Measurements from ENCODE around the gene EGR1. TPM values are rescaled to one million over a fixed set of nuclear protein-coding genes. Genes with fewer than 3 reads are reported as not detected.

Gene EGR1
- total RNA-seq, 4 donors from 2014 or later = 3.1 to 14.1 (median 8.8) TPM

DNA sequence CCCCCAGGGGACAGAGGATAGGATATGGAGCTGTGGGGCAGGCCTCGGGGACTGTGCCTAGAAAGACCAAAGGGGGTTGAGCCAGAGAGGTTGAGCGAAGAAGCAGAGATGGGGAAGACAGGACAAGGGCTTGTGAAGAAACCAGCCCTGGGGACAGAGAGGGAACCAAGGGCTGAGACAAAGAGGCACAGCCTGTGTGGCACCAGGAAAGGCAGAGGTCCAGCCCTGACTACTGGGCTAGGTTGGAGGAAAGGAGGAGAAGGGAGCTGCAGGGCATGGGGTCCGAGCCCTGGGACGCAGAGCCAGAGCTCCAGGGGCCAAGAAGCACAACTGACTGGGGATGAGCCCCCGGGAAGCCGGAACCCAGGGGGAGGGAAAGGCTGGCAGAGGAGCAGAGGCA is 17.2 kb upstream of the EGR1 start:
- 88 to 90% methylated on average over 6 of the region's 6 CpGs for WGBS, 2 donors
- TF ChIP-seq POLR2A (IDR thresholded peaks at IDR 0.05) = no peak
- TF ChIP-seq, protein P1, sequence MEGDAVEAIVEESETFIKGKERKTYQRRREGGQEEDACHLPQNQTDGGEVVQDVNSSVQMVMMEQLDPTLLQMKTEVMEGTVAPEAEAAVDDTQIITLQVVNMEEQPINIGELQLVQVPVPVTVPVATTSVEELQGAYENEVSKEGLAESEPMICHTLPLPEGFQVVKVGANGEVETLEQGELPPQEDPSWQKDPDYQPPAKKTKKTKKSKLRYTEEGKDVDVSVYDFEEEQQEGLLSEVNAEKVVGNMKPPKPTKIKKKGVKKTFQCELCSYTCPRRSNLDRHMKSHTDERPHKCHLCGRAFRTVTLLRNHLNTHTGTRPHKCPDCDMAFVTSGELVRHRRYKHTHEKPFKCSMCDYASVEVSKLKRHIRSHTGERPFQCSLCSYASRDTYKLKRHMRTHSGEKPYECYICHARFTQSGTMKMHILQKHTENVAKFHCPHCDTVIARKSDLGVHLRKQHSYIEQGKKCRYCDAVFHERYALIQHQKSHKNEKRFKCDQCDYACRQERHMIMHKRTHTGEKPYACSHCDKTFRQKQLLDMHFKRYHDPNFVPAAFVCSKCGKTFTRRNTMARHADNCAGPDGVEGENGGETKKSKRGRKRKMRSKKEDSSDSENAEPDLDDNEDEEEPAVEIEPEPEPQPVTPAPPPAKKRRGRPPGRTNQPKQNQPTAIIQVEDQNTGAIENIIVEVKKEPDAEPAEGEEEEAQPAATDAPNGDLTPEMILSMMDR (IDR thresholded peaks at IDR 0.05) = no peak
- TF ChIP-seq EP300 (IDR thresholded peaks at IDR 0.05) = no peak
- Histone ChIP-seq H3K4me3 (no peak overlapping the region), H3K9me3 (no peaks in the 10 kb centered on the region), H3K27ac (no peak overlapping the region), H3K4me1 (peaks cover 0 to 10% (median 2%) of the 10 kb centered on the region in 4 donors), H3K27me3 (no peaks in the 10 kb centered on the region), H3K36me3 (no peaks in the 10 kb centered on the region)
- no peak for DNase-seq (ENCODE audit: low spot score in 2 of 2)

DNA sequence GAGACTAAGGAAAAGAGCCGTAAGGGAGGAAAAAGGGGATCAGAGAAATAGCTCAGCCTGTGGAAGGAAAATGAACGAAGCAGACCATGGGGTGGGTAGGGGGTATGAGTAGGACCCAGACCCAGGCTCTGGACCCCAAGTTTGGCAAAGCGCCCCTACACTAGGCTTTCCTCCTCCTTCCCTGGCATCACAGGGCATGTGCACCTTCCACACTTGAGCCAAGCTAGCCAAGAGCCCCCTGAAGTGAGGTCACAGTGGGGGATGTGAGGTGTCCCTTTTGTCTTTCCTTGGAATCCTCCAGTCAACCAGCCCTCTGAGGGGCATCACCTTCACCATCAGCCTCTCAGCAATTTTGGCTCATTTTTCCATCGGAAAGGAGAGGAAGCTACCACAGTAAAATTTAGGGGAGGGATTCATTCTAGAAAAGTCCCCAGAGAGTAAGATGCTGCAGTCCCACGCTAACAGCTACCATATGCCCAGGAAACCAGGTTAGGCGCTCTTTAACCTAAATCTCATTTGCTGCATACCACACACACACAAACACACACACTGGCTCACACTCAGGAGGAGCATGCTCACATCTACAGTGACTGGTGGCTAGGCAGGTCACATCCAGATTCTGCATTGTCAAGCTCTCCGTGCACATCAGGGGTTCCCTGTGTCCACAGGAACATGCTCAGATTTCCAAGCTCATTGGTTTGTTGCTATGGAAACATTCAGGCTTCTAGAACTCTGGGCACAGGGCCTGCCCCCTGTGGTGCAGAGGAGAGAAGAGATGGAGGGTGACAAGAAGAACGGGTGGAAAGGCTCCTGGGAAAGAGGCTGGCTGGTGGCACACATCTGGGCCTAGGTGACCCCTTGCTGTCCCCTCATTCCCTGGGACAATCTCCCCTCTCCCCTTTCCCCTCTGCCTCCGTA is 16.5 kb upstream of the EGR1 start:
- H3K27me3 ChIP-seq = no peaks in the 10 kb centered on the region
- 69 to 74% methylated on average over 9 of the region's 9 CpGs for WGBS, 2 donors
- peaks cover 0 to 10% (median 2%) of the 10 kb centered on the region in 4 donors for H3K4me1 ChIP-seq
- no peak overlapping the region for H3K4me3 ChIP-seq
- no peaks in the 10 kb centered on the region for H3K9me3 ChIP-seq
- no peak for TF ChIP-seq POLR2A (IDR thresholded peaks at IDR 0.05)
- TF ChIP-seq, protein P1 (IDR thresholded peaks at IDR 0.05) = no peak
- TF ChIP-seq EP300 (IDR thresholded peaks at IDR 0.05) = no peak
- no peaks in the 10 kb centered on the region for H3K36me3 ChIP-seq
- no peak for DNase-seq (ENCODE audit: low spot score in 2 of 2)
- no peak overlapping the region for H3K27ac ChIP-seq

DNA sequence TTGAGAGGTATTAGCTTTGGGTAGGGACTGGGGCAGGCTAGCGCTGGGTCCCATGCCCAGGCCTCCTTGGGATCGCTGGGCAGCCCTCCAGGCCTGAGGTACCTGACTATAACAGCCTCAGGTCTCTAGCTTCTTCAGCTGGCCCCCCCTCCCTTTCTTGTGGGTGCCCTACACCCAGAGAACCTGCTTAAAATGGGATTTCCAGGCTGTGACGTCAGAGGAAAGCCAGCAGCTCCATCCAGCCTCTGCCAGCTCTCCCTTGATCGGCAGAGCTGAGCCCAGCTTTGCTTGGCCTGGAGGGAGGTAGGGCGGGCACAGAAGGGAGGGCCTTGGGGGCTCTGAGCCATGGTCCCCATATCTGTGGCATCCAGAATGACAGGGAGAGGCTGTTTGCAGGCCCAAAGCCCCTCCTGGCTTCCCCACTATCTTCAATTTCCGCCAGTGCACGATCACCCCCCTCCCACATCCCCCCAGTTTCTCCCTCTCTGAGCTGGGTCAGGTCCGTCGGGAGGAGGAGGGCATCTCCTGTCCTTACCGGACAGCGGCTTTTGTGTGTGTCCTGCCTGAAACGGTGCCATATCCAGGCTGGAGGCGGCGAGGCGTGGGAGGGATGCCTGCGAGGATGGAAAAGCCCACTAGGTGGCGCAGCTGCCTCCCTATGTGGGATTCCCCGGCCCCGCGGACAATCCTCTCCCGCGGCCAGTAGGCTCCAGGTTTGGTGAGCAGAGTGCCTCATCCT is 15.6 kb upstream of the EGR1 start:
- WGBS, 2 donors = 7 to 13% methylated on average over 19 to 21 of the region's 22 CpGs
- Histone ChIP-seq H3K36me3 (no peaks in the 10 kb centered on the region), H3K4me3 (peak overlapping the region in 1 of 4 donors; percentile 3), H3K27ac (peak overlapping the region in 1 of 4 donors; percentile 44), H3K4me1 (peaks cover 0 to 10% (median 2%) of the 10 kb centered on the region in 4 donors), H3K27me3 (no peaks in the 10 kb centered on the region), H3K9me3 (no peaks in the 10 kb centered on the region)
- TF ChIP-seq, protein P1 (IDR thresholded peaks at IDR 0.05) = peak; percentile 93 to 97 (median 96)
- TF ChIP-seq EP300 (IDR thresholded peaks at IDR 0.05) = no peak
- DNase-seq (ENCODE audit: low spot score in 2 of 2) = peak; percentile 81 to 94

DNA sequence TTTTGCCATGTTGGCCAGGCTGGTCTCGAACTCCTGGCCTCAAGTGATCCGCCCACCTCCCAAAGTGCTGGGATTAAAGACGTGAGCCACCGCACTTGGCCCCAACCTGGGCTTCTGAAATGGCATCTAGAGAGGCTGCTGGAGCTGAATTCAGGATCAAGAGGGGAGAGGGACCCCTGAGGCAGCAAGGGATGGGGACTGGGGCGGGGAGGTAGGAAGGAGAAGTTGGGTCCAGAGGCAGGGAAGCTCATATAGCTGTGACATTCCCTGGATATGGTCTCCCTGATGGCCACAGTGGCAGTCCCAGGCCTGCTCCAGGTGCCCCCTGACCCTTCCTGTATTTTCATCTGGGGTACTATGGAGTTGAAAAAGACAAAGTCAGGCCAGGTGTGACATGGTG is 14.3 kb upstream of the EGR1 start:
- no peak overlapping the region for H3K27ac ChIP-seq

More for the DNA sequence above, 14.3 kb upstream of the EGR1 start:
- TF ChIP-seq, protein P1 (IDR thresholded peaks at IDR 0.05) = no peak
- TF ChIP-seq EP300 (IDR thresholded peaks at IDR 0.05) (no peak), POLR2A (IDR thresholded peaks at IDR 0.05) (no peak)
- H3K9me3 ChIP-seq = no peaks in the 10 kb centered on the region
- 91 to 92% methylated on average over 5 of the region's 5 CpGs for WGBS, 2 donors
- no peak for DNase-seq (ENCODE audit: low spot score in 2 of 2)
- H3K27me3 ChIP-seq = no peaks in the 10 kb centered on the region
- H3K4me1 ChIP-seq = peaks cover 0 to 10% (median 2%) of the 10 kb centered on the region in 4 donors
- no peaks in the 10 kb centered on the region for H3K36me3 ChIP-seq
- no peak overlapping the region for H3K4me3 ChIP-seq
